GM10266 (cell line): ENCODE data around the gene MREG.

ENCODE experiments used
- DNase-seq: peaks from one replicate; pipeline ENCODE4 v3.0.0; 2012; ENCODE audit errors: extremely low spot score
- TF ChIP-seq, protein P1 (sequence below): IDR thresholded peaks from 2 replicates; pipeline ENCODE4 v1.5.1; 2012; ENCODE audit warnings: mild to moderate bottlenecking, low read depth; ENCODE audit not compliant: control insufficient read depth, insufficient read depth; ENCODE audit errors: missing control alignments

Gene MREG

DNA sequence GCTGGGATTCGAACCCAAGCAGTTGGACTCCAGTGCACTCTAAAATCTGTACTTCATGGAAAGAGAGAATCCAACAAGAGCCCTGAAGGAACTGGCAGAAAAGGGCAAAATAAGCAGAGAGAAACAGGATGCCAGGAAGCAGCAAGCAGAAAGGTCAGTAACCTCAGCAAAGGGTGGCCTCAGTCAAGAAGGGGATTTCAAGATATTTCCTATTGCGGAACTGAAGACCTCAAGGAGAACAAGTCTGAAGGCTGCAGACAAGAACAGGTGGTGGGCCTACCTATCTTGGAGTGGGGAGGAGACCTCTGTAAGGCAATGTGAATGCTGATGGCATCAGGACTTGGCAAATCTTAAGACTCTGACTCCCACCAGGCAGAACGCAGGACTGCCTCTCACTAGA lies 20.1 kb upstream of the MREG start:
- TF ChIP-seq, protein P1, sequence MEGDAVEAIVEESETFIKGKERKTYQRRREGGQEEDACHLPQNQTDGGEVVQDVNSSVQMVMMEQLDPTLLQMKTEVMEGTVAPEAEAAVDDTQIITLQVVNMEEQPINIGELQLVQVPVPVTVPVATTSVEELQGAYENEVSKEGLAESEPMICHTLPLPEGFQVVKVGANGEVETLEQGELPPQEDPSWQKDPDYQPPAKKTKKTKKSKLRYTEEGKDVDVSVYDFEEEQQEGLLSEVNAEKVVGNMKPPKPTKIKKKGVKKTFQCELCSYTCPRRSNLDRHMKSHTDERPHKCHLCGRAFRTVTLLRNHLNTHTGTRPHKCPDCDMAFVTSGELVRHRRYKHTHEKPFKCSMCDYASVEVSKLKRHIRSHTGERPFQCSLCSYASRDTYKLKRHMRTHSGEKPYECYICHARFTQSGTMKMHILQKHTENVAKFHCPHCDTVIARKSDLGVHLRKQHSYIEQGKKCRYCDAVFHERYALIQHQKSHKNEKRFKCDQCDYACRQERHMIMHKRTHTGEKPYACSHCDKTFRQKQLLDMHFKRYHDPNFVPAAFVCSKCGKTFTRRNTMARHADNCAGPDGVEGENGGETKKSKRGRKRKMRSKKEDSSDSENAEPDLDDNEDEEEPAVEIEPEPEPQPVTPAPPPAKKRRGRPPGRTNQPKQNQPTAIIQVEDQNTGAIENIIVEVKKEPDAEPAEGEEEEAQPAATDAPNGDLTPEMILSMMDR, result no peak
- DNase-seq, result no peak

- peak; percentile 48 for DNase-seq
- TF ChIP-seq, protein P1, result no peak
These were observed 18.8 kb upstream of the MREG start for GRCh38 chr2:216031960-216032689.

DNA sequence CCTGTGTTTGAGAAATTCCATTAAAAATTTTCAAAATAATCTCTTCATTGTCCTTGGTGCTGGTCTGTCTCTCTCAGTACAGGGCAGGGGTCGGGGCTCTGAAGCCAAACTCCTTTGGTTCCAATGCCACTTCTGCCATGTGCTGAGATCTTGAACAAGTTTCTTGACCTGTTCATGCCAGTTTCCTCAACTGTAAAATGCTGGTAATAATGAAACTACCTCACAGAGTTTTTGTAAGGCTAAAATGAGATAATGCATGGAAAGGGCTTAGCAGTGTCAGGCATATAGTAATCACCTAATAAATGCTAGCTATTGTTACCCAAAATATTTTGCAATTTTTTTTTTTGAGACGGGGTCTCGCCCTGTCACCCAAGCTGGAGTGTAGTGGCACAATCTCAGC lies 16.9 kb upstream of the MREG start:
- DNase-seq, result no peak
- TF ChIP-seq, protein P1, result no peak

GRCh38 chr2:216029416-216030129 lies 16.2 kb upstream of the MREG start:
- TF ChIP-seq, protein P1, result no peak
- DNase-seq, result no peak

- TF ChIP-seq, protein P1, result no peak
- no peak for DNase-seq
These were observed 11.5 kb upstream of the MREG start for GRCh38 chr2:216024779-216025336.

DNA sequence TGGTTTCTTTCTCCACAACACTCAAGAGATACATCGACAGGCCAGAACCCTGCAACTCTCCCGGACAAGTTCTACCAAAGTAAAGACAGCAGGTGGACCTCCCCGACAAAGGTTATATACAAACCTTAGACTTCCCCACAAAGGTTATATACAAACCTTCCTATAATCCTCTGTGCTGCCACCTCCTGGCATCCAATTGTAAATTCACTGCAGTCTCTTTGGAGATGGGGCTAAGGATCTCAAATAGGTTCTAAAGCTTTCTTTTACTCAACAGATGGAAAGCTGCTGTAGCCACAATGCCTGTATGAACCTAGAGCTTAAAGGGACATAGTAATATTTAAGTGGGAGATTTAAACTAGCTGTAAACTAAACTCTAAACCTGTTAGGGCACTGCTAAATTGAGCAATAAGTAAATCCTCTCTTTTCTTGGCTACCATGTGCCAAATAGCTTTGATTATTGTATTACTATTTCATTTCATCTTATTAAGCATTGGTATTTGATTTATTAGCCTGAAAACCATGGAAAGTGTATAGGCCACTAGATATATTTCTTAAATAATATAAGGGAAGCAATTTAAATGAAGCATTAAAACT lies 9.8 kb upstream of the MREG start:
- DNase-seq, result no peak
- TF ChIP-seq, protein P1, result peak; percentile 66
